Neutrophil (primary cell): ENCODE measurements around the gene CNTD1.

ENCODE experiments used
- H3K27ac ChIP-seq: fragments of 200-600 bp; sonication (generic); 2 replicates; pipeline ENCODE4 v1.5.1; 2016; ENCODE audit warnings: mild to moderate bottlenecking, moderate library complexity
- H3K27me3 ChIP-seq: fragments of 200-600 bp; sonication (generic); 2 replicates; pipeline ENCODE4 v1.6.0; 2016; ENCODE audit warnings: mild to moderate bottlenecking
- H3K36me3 ChIP-seq: fragments of 200-600 bp; sonication (generic); 2 replicates; pipeline ENCODE4 v1.5.1; 2017
- H3K4me1 ChIP-seq, 2 experiments: fragments of 200-600 bp in 1 of 2; sonication (generic) in 1 of 2; 1 replicate in 1 of 2; 2 replicates in 1 of 2; pipeline versions ENCODE4 v1.5.1 to v1.6.1; 2013 to 2016; ENCODE audit warnings: low read depth in 1 of 2, low read length in 1 of 2, mild to moderate bottlenecking in 1 of 2, moderate library complexity in 1 of 2; ENCODE audit not compliant: control insufficient read depth in 1 of 2, insufficient read depth in 1 of 2
- H3K4me3 ChIP-seq, 2 experiments: fragments of 200-600 bp in 1 of 2; sonication (generic) in 1 of 2; 1 replicate in 1 of 2; 2 replicates in 1 of 2; pipeline ENCODE4 v1.5.1; 2013 to 2016; ENCODE audit warnings: low read depth in 1 of 2, low read length in 1 of 2, mild to moderate bottlenecking in 1 of 2, moderate library complexity in 1 of 2
- H3K9me3 ChIP-seq: fragments of 200-600 bp; sonication (generic); 2 replicates; pipeline ENCODE4 v1.5.1; 2016
- CTCF ChIP-seq: fragments of 200-600 bp; sonication (generic); IDR thresholded peaks from 2 replicates; pipeline ENCODE4 v1.5.1; 2016; ENCODE audit warnings: antibody characterized with exemption

Gene CNTD1

DNA sequence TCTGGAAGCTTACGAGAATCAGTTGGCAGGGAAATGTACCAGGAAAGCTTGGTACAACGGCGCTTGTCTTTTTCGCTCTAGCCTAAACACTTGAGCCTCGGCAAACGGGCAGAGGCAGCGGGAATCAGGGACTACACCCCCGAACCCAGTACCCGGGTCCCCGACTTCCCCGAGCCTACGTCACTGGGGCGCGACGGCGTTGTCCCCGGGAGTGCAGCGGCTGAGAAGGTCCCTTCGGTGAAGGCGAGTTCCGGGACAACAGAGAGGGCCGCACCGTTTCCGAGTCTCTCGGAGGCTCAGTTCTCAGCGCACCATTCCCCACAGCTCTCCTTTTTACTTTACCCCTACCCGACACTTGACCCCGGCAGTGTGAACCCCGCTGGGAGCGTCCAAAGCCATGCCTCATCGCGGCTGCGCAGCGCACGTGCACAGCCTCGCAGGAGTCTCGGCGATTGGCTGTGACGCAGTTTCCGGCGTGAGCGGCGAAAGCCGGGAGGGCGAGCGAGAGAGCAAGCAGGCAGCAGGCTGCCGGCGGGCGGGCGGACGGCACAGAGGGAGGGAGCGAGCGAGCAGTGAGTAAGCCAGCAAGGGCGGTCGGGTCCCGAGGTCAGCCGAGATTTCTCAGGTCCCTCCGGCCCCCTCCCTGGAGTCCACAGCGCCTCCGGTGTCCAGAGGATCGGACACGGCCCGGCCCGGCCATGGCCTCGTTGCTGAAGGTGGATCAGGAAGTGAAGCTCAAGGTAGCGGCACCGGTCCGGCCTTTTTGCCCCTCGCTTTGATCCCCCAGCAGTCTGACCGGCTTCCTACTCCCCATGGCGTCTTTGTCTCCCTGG is 34.5 kb downstream of the CNTD1 start, which contains the start of gene PSME3:
Gene PSME3, plus strand, starts transcription at position 464 of the 833 bp plus-strand sequence. Its CDS starts 235 bp downstream, at position 699.
- Histone ChIP-seq H3K4me3 (peak within 1 kb of the TSS; percentile 93 to 98), H3K27ac (peak within 1 kb of the TSS; percentile 94), H3K4me1 (peaks cover 40 to 45% of the 10 kb centered on the region in 2 experiments), H3K9me3 (no peaks in the 10 kb centered on the region), H3K27me3 (peaks cover 11% of the 10 kb centered on the region), H3K36me3 (peaks cover 22% of the 10 kb centered on the region)
- peak; percentile 40 for TF ChIP-seq CTCF

GRCh38 chr17:42833767-42834422 is 35.2 kb downstream of the CNTD1 start:
- Histone ChIP-seq H3K27ac (peak overlapping the region; percentile 94), H3K27me3 (peaks cover 4% of the 10 kb centered on the region)

GRCh38 chr17:42835732-42836131 is 37.1 kb downstream of the CNTD1 start:
- peaks cover 48% of the 10 kb centered on the region for H3K36me3 ChIP-seq
- TF ChIP-seq CTCF: no peak
- H3K27me3 ChIP-seq: no peaks in the 10 kb centered on the region
- peak overlapping the region in 1 of 2 experiments; percentile 15 for H3K4me3 ChIP-seq
- no peaks in the 10 kb centered on the region for H3K9me3 ChIP-seq
- peaks cover 44 to 49% of the 10 kb centered on the region in 2 experiments for H3K4me1 ChIP-seq
- peak overlapping the region; percentile 94 for H3K27ac ChIP-seq

More at GRCh38 chr17:42833767-42834422, 35.2 kb downstream of the CNTD1 start:
- peaks cover 40 to 45% of the 10 kb centered on the region in 2 experiments for H3K4me1 ChIP-seq
- TF ChIP-seq CTCF: no peak
- H3K9me3 ChIP-seq: no peaks in the 10 kb centered on the region
- peak overlapping the region; percentile 93 to 98 for H3K4me3 ChIP-seq
- peaks cover 29% of the 10 kb centered on the region for H3K36me3 ChIP-seq

- Histone ChIP-seq H3K36me3 (peaks cover 87% of the 10 kb centered on the region), H3K27me3 (no peaks in the 10 kb centered on the region), H3K27ac (peak overlapping the region; percentile 94), H3K4me1 (peaks cover 62% of the 10 kb centered on the region in 2 experiments), H3K9me3 (no peaks in the 10 kb centered on the region), H3K4me3 (peak overlapping the region; percentile 26 to 45)
- TF ChIP-seq CTCF: no peak
These were observed 43.5 kb downstream of the CNTD1 start for GRCh38 chr17:42841975-42842685.

DNA sequence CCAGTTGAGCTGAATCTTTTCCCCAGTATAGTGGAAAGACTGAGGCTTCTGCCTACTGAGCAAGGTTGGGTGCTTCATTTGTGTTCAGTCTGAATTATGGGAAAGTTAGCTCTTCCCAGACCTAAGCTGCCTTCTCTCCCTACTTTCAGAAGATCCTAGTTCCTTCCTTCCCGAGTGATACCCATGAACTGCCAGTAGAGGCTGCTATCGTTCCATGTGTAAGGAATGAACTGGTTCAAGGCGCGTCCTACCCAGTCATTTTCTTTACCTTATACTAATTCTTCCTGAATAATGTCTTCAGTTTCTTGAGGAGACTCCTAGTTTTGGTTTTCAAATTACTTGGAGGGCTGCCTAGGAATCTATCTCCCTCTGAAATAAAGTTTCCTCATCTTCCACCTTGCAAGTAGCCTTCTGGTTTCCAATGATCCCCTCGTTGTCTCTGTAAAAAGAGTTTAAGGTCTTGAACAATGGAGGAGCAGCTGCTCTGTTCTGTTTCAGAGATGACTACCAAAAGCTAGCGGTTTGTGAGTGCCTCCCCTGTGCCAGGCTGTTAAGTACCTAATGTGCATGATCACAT is 44.8 kb downstream of the CNTD1 start:
- Histone ChIP-seq H3K27me3 (no peaks in the 10 kb centered on the region), H3K27ac (peak overlapping the region; percentile 94), H3K4me1 (peaks cover 68% of the 10 kb centered on the region in 2 experiments), H3K36me3 (peaks cover 74% of the 10 kb centered on the region), H3K4me3 (no peak overlapping the region), H3K9me3 (no peaks in the 10 kb centered on the region)
- peak; percentile 73 for TF ChIP-seq CTCF
